Endothelial cell (in vitro differentiated cells): ENCODE results near the gene SMIM43. TPM values are rescaled to one million over a fixed set of nuclear protein-coding genes. Genes with fewer than 3 reads are reported as not detected.

Experiments used
- DNase-seq: peaks from one replicate; pipeline ENCODE4 v3.0.0; 2021; ENCODE audit warnings: low spot score
- H3K27ac Mint-ChIP-seq: one replicate; pipeline ENCODE4 v1.8.0; 2021; ENCODE audit warnings: mixed read lengths, inconsistent platforms; ENCODE audit not compliant: unreplicated experiment
- H3K27me3 Mint-ChIP-seq: one replicate; pipeline ENCODE4 v1.8.0; 2021; ENCODE audit warnings: mild to moderate bottlenecking, moderate library complexity, mixed read lengths, inconsistent platforms; ENCODE audit not compliant: unreplicated experiment
- H3K36me3 Mint-ChIP-seq: one replicate; pipeline ENCODE4 v1.8.0; 2021; ENCODE audit warnings: mild to moderate bottlenecking, low read depth, mixed read lengths, inconsistent platforms; ENCODE audit not compliant: unreplicated experiment
- H3K4me1 Mint-ChIP-seq: one replicate; pipeline ENCODE4 v1.8.0; 2021; ENCODE audit warnings: mild to moderate bottlenecking, mixed read lengths, inconsistent platforms; ENCODE audit not compliant: unreplicated experiment
- H3K4me3 Mint-ChIP-seq: one replicate; pipeline ENCODE4 v1.8.0; 2021; ENCODE audit warnings: mild to moderate bottlenecking, mixed read lengths, inconsistent platforms; ENCODE audit not compliant: unreplicated experiment
- H3K9me3 Mint-ChIP-seq: one replicate; pipeline ENCODE4 v1.8.0; 2021; ENCODE audit warnings: mixed read lengths, inconsistent platforms; ENCODE audit not compliant: unreplicated experiment
- total RNA-seq: library from RNA; stranded (reverse); fragmentation: NEBNext Ultra II Directional; extraction: Animal tissue kit (Norgen Biotek cat#: 25700); gene quantifications from one replicate; pipeline ENCODE4 v1.2.1, GENCODE V29; 2021; ENCODE audit not compliant: unreplicated experiment
- TF ChIP-seq, protein P1 (sequence below): fragments of 200-600 bp; sonication (generic); IDR thresholded peaks from one replicate; pipeline ENCODE4 v1.5.0; 2021; ENCODE audit warnings: antibody characterized with exemption; ENCODE audit not compliant: unreplicated experiment

The SMIM43 gene
- total RNA-seq, 1 donor from 2014 or later, result 19.8 TPM

DNA sequence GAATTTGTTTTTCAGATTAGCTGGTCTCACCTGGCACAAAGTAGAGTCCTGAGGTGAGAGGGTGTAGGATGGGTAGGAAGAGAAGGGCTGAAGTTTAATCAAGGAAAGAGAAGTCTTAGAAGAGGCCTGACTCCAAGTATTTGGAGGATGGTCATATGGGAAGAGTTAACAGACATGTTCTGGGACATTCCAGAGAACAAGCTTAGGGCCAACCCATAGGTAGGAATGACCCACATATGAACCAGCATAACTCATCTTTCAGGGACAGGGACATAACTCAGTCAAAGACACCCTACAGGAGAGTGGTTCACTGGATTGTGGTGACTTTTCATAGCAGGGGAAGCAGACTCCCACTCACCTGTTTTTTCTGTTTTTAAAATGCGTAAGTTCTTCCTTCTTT lies 40.3 kb downstream of the SMIM43 start:
- H3K4me3 Mint-ChIP-seq, result no peak overlapping the region
- no peak overlapping the region for H3K27ac Mint-ChIP-seq
- no peaks in the 10 kb centered on the region for H3K4me1 Mint-ChIP-seq
- no peaks in the 10 kb centered on the region for H3K27me3 Mint-ChIP-seq
- no peaks in the 10 kb centered on the region for H3K9me3 Mint-ChIP-seq
- TF ChIP-seq, protein P1, sequence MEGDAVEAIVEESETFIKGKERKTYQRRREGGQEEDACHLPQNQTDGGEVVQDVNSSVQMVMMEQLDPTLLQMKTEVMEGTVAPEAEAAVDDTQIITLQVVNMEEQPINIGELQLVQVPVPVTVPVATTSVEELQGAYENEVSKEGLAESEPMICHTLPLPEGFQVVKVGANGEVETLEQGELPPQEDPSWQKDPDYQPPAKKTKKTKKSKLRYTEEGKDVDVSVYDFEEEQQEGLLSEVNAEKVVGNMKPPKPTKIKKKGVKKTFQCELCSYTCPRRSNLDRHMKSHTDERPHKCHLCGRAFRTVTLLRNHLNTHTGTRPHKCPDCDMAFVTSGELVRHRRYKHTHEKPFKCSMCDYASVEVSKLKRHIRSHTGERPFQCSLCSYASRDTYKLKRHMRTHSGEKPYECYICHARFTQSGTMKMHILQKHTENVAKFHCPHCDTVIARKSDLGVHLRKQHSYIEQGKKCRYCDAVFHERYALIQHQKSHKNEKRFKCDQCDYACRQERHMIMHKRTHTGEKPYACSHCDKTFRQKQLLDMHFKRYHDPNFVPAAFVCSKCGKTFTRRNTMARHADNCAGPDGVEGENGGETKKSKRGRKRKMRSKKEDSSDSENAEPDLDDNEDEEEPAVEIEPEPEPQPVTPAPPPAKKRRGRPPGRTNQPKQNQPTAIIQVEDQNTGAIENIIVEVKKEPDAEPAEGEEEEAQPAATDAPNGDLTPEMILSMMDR, result no peak
- H3K36me3 Mint-ChIP-seq, result no peaks in the 10 kb centered on the region
- no peak for DNase-seq

DNA sequence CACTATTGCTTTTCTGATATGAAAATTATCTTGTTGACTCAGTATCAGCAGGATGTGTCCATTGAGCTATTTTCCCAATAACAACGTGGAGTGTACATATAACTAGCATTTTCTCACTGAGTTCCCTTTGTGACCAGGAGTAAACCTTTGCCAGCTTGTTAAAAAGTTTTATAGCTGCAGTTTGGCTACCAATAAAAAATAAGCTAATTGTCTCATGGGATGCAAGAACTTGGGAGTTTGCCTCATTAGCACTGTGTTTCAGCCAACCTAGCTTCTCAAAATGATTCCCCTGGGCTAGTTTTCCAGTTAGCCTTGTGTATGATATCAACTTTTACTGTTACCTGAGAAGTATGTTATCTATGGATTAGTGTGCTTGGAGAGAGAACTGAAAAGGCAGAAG lies 43.3 kb downstream of the SMIM43 start:
- no peak for DNase-seq
- H3K27ac Mint-ChIP-seq, result no peak overlapping the region
- no peaks in the 10 kb centered on the region for H3K9me3 Mint-ChIP-seq
- H3K4me3 Mint-ChIP-seq, result no peak overlapping the region
- TF ChIP-seq, protein P1, result no peak
- H3K27me3 Mint-ChIP-seq, result no peaks in the 10 kb centered on the region
- H3K36me3 Mint-ChIP-seq, result no peaks in the 10 kb centered on the region
- no peaks in the 10 kb centered on the region for H3K4me1 Mint-ChIP-seq

DNA sequence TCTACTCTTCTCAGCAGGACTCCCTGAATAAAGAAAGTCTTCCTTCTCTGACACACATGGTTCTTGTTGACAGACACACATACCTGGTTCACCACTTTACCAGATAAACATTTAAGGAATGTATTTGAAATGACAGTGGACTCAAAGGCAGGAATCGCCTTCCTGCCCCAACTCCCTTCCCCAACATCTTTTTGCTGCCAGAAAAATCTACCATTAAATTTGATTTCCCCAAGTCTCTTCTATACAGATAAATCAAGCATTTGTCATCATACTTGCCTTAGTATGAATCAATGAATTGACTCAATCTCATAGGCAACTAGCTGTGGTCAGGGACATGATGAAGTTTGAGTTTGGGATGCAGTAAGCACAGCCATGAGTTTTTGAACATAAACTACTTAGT lies 44.9 kb downstream of the SMIM43 start:
- H3K27ac Mint-ChIP-seq, result no peak overlapping the region
- TF ChIP-seq, protein P1, result no peak
- no peaks in the 10 kb centered on the region for H3K9me3 Mint-ChIP-seq
- no peak overlapping the region for H3K4me3 Mint-ChIP-seq
- H3K36me3 Mint-ChIP-seq, result no peaks in the 10 kb centered on the region
- DNase-seq, result no peak
- H3K27me3 Mint-ChIP-seq, result no peaks in the 10 kb centered on the region
- H3K4me1 Mint-ChIP-seq, result no peaks in the 10 kb centered on the region

DNA sequence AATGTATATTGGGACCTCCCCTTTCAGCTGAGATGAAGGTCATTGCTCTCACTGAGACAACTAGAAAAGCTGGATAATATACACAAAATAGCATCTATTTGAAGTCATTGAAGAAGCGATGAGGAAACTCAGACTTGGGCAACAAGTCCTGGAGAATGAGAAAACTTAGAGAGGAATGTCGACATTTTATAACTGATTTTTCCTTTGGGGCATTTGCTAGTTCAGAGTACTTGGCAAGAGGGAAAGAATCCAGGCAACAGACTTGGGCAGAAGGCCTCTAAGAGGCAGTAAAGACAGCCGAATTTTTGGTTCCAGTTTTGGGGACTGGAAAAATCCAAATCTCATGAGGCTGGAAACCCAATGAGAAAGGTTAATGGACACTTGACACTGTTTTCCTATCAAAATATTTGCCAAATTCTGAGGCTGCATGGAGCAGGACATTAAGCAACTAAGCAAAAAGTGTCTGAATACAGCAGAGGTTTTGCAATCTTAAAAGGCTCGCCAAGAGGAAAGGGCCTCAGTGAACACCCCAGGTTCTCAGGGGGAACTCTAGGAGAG lies 47.2 kb downstream of the SMIM43 start:
- DNase-seq, result no peak
- H3K27ac Mint-ChIP-seq, result no peak overlapping the region

DNA sequence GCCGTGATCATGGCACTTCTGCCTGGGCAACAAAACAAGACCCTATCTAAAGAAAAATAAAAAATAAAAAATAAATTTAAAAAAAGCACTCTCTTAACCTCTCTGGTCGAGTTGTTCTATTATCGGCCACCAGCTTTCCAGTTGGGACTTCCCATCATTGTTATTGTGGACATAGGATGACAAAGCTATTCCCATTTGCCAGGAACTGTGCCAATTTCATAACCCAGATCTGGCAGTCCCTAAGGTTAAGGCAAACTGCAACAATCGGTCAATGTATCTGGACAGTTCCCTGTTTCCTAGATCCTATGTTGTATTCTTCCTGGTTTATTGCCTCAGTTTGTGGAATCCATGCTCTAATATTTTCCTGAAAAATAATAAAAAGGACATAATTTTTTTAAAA lies 50.4 kb downstream of the SMIM43 start:
- no peaks in the 10 kb centered on the region for H3K36me3 Mint-ChIP-seq
- no peak for DNase-seq
- TF ChIP-seq, protein P1, result no peak
- no peaks in the 10 kb centered on the region for H3K27me3 Mint-ChIP-seq
- H3K4me3 Mint-ChIP-seq, result no peak overlapping the region
- peaks cover 9% of the 10 kb centered on the region for H3K4me1 Mint-ChIP-seq
- no peaks in the 10 kb centered on the region for H3K9me3 Mint-ChIP-seq
- no peak overlapping the region for H3K27ac Mint-ChIP-seq

More for the DNA sequence above, 47.2 kb downstream of the SMIM43 start:
- H3K4me1 Mint-ChIP-seq, result no peaks in the 10 kb centered on the region
- H3K9me3 Mint-ChIP-seq, result no peaks in the 10 kb centered on the region
- no peaks in the 10 kb centered on the region for H3K36me3 Mint-ChIP-seq
- TF ChIP-seq, protein P1, result no peak
- no peak overlapping the region for H3K4me3 Mint-ChIP-seq
- H3K27me3 Mint-ChIP-seq, result no peaks in the 10 kb centered on the region
